Natural killer cell (primary cell): Measurements from ENCODE around the gene TNFRSF9. TPM values are rescaled to one million over a fixed set of nuclear protein-coding genes. Genes with fewer than 3 reads are reported as not detected.

Experiments used
- ATAC-seq, 3 donors: fragments of 150-1000 bp in 2 of 3; fragments of 200-7000 bp in 1 of 3; cut with Tn5 transposase; 1 replicate in 1 of 3; 2 replicates in 2 of 3; pipeline ENCODE4 v1.10.0; 2021; ENCODE audit warnings: mild to moderate bottlenecking in 2 of 3, moderate library complexity in 2 of 3
- DNase-seq, 2 donors: peaks; one replicate each; pipeline versions ENCODE4 v3.0.0 to v3.0.0-alpha.2; 2013 to 2021; ENCODE audit warnings: mixed read lengths in 1 of 2
- H3K27ac ChIP-seq: one replicate; pipeline ENCODE4 v1.5.1; 2013; ENCODE audit warnings: mild to moderate bottlenecking, low read length
- H3K27me3 ChIP-seq: one replicate; pipeline ENCODE4 v1.6.1; 2013; ENCODE audit warnings: low read length; ENCODE audit not compliant: control insufficient read depth, insufficient read depth
- H3K36me3 ChIP-seq: one replicate; pipeline ENCODE4 v1.6.1; 2013; ENCODE audit warnings: low read length; ENCODE audit not compliant: control insufficient read depth, insufficient read depth
- H3K4me1 ChIP-seq: one replicate; pipeline ENCODE4 v1.6.1; 2013; ENCODE audit warnings: low read length; ENCODE audit not compliant: control insufficient read depth, insufficient read depth
- H3K4me3 ChIP-seq: one replicate; pipeline ENCODE4 v1.5.1; 2013; ENCODE audit warnings: low read length
- H3K9me3 ChIP-seq: one replicate; pipeline ENCODE4 v1.6.1; 2013; ENCODE audit warnings: low read length; ENCODE audit not compliant: control insufficient read depth, insufficient read depth
- H3K27ac Mint-ChIP-seq, 2 donors: one replicate each; pipeline ENCODE4 v1.8.0; 2022; ENCODE audit warnings: mild to moderate bottlenecking in 2 of 2, mixed read lengths in 2 of 2, moderate library complexity in 1 of 2
- H3K27me3 Mint-ChIP-seq, 2 donors: one replicate each; pipeline ENCODE4 v1.8.0; 2022; ENCODE audit warnings: low read depth in 2 of 2, mixed read lengths in 2 of 2
- H3K36me3 Mint-ChIP-seq: one replicate; pipeline ENCODE4 v1.8.0; 2022; ENCODE audit warnings: mixed read lengths
- H3K4me1 Mint-ChIP-seq, 2 donors: one replicate each; pipeline ENCODE4 v1.8.0; 2022; ENCODE audit warnings: mixed read lengths in 2 of 2
- H3K4me3 Mint-ChIP-seq: one replicate; pipeline ENCODE4 v1.8.0; 2022; ENCODE audit warnings: mild to moderate bottlenecking, moderate library complexity, mixed read lengths
- H3K9me3 Mint-ChIP-seq, 2 donors: one replicate each; pipeline ENCODE4 v1.8.0; 2022; ENCODE audit warnings: mixed read lengths in 2 of 2
- CTCF ChIP-seq: fragments of 200-600 bp; IDR thresholded peaks from one replicate; pipeline ENCODE4 v1.8.0; 2022; ENCODE audit warnings: antibody characterized with exemption
- WGBS: methylation state at CpG from one replicate; pipeline ENCODE4 v1.1.7; 2013; ENCODE audit warnings: missing lambda C conversion rate; ENCODE audit not compliant: insufficient coverage; 5-methylcytosine and 5-hydroxymethylcytosine counted together
- intact Hi-C: fragments of 100-400 bp; cut with micrococcal nuclease; formaldehyde crosslinking; loops from one replicate; pipeline ENCODE4 v1.14.2; 2022
- total RNA-seq, 4 donors: library from RNA; stranded (reverse); fragments of 120-200 nt in 1 of 4; gene quantifications; one replicate each; pipeline versions ENCODE4 v1.2.3 to v1.2.4, GENCODE V29; 2013 to 2022

Gene TNFRSF9
- total RNA-seq, 3 donors from 2014 or later (not counting 1 experiment from before 2014, with no cell fraction given): 2.6 to 6.4 (median 4.2) TPM

DNA sequence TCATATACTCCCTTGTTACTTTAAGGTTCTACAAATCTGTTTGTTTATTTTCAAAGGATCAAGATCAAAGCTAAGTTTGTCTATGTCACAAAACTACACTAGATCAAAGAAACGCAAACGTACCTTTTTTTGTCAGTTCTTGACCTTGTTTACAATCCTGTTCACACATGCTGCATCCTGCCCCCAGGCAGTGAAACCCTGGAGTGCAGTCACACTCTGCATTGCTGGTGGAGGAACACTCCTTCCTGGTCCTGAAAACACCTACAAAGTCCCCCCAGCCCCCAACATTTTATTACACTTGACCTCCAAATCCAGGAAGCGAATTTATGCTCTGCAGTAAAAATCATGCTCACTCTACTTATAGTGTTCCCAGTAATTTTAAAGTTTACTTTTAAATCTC is 2.6 kb downstream of the TNFRSF9 start:
- Histone ChIP-seq H3K4me1 (peaks cover 26% of the 10 kb centered on the region), H3K36me3 (no peaks in the 10 kb centered on the region), H3K27me3 (no peaks in the 10 kb centered on the region), H3K9me3 (no peaks in the 10 kb centered on the region), H3K4me3 (no peak overlapping the region), H3K27ac (no peak overlapping the region)
- Mint-ChIP-seq H3K27me3 (no peaks in the 10 kb centered on the region), H3K4me1 (peaks cover 47 to 49% of the 10 kb centered on the region in 2 donors), H3K9me3 (no peaks in the 10 kb centered on the region), H3K4me3 (peak overlapping the region; percentile 64), H3K36me3 (no peaks in the 10 kb centered on the region), H3K27ac (peak overlapping the region; percentile 58 to 89)
- TF ChIP-seq CTCF: no peak
- DNase-seq (no peak), ATAC-seq (no peak)
- intact Hi-C loops: no loop called here
- WGBS: 58% methylated on average over 3 of the region's 3 CpGs

DNA sequence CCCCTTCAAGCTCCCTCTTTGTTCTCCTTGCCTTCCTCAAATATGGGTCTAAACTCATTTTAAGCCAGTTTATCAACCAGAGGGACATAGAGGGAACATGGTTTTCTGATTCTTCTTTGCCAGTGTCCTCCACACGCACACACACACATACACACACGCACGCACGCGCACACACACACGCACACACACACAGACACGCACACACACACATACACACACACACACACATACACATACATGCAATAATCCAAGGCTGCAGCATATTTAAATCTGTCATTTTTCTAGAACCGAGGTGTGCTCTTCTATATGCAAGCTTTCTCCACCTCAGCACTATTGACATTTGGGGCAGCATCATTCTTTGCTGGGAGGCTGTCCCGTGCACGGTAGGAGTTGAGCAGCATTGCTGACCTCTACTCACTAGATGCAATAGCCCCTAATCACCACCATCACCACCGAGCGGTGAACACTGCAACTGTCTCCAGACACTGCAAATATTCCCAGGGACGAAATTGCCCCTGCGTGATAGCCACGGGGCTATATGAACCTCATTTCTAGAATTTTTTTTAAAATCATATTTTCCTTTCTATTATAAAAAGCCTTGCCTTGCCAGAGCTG is 8.0 kb downstream of the TNFRSF9 start:
- Histone ChIP-seq H3K27ac (no peak overlapping the region), H3K9me3 (no peaks in the 10 kb centered on the region), H3K4me3 (no peak overlapping the region), H3K36me3 (no peaks in the 10 kb centered on the region), H3K27me3 (no peaks in the 10 kb centered on the region), H3K4me1 (peaks cover 28% of the 10 kb centered on the region)
- 94% methylated on average over 13 of the region's 15 CpGs for WGBS
- no peaks in the 10 kb centered on the region for H3K36me3 Mint-ChIP-seq
- peaks cover 32 to 43% of the 10 kb centered on the region in 2 donors for H3K4me1 Mint-ChIP-seq
- H3K27ac Mint-ChIP-seq: peak overlapping the region; percentile 88 to 90
- intact Hi-C loops: no loop called here
- H3K4me3 Mint-ChIP-seq: no peak overlapping the region
- DNase-seq (no peak), ATAC-seq (no peak)
- no peaks in the 10 kb centered on the region for H3K9me3 Mint-ChIP-seq
- no peaks in the 10 kb centered on the region for H3K27me3 Mint-ChIP-seq
- TF ChIP-seq CTCF: no peak

- TF ChIP-seq CTCF: no peak
- Histone ChIP-seq H3K27ac (peak overlapping the region; percentile 84), H3K36me3 (no peaks in the 10 kb centered on the region), H3K9me3 (no peaks in the 10 kb centered on the region), H3K4me1 (peaks cover 37% of the 10 kb centered on the region), H3K27me3 (no peaks in the 10 kb centered on the region), H3K4me3 (no peak overlapping the region)
- peak overlapping the region; percentile 80 for H3K4me3 Mint-ChIP-seq
- intact Hi-C loops: loop anchor here (2.0 kb wide), 1 partner anchor 15 kb away; no protein-coding TSS in a partner anchor
- DNase-seq (no peak), ATAC-seq (peak in 2 of 3 donors; percentile 56 to 59)
- 28% methylated on average over 1 of the region's 2 CpGs for WGBS
- H3K4me1 Mint-ChIP-seq: peaks cover 44 to 51% of the 10 kb centered on the region in 2 donors
- H3K27me3 Mint-ChIP-seq: no peaks in the 10 kb centered on the region
- no peaks in the 10 kb centered on the region for H3K9me3 Mint-ChIP-seq
- H3K36me3 Mint-ChIP-seq: no peaks in the 10 kb centered on the region
- peak overlapping the region; percentile 88 to 90 for H3K27ac Mint-ChIP-seq
Observed at GRCh38 chr1:7931446-7931812, 9.2 kb downstream of the TNFRSF9 start.
